Activated CD8-positive, alpha-beta memory T cell treated with anti-CD3 and anti-CD28 coated beads for 48 hours (primary cell): Measurements from ENCODE around the gene RNF212B.
"Not testable (repeated sequence)": the region's sequence is repeated elsewhere in the genome, so short reads cannot be mapped to it uniquely, and the experiment has no call there.

Experiments used
- DNase-seq, 3 experiments: peaks; one replicate each; pipeline ENCODE4 v3.0.0-alpha.2; 2020; ENCODE audit warnings: low read depth in 2 of 3, low spot score in 2 of 3

Gene RNF212B

DNA sequence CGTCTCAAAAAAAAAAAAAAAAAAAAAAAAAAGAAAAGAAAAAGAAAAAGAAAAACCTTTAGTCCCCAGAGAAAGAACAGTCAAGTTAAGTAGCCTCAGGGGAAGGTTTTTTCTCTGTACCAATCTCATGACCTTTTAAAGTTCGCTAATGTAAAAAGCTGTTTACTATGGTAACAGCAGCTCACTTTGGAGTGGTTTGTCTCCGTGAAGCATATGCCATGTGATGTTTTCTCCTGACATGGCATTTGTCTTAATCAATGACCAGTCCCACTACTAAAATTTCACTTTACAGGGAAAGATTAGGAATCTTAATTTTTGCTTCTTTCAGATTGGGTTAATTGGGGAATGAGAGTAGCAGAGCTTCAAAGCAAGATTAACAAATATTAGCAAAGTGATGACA, 4.3 kb downstream of the RNF212B start:
- DNase-seq: no peak

GRCh38 chr14:23243066-23243465, 5.3 kb downstream of the RNF212B start:
- DNase-seq: no peak

- DNase-seq: no peak
These were observed 7.5 kb downstream of the RNF212B start for GRCh38 chr14:23245282-23245681.

DNA sequence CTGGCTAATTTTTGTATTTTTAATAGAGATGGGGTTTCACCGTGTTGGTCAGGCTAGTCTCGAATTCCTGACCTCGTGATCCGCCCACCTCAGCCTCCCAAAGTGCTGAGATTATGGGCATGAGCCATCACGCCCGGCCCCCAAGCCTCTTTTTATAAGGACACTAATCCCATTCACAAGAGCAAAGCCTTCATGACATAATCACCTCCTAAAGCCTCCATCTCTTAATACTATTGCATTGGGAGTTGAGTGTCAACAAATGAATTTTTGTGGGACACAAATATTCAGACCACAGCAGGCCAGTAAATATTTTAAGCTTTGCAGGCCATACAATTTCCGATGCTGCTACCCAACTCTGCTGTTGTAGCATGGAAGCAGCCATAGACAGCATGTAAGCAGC, 10.9 kb downstream of the RNF212B start:
- DNase-seq: no peak

GRCh38 chr14:23249824-23250223, 12.1 kb downstream of the RNF212B start:
- DNase-seq: no peak

DNA sequence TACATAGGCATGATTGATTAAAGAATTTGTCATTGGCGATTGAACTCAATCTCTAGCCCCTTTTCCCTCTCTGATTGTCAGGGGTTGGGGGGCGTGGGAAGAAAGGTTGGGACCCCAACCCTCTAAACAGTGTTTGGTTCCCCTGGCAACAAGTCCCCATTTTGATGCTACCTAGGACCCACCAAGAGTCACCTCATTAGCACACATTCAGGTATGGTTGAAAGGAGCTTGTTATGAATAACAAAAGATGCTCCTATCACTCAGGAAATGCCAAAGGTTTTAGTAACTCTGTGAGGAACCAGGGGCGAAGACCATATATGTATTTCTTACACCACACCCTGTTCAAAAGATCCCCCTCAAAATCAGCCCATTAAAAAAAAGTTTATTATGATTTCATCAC, 14.3 kb downstream of the RNF212B start:
- DNase-seq: no peak

DNA sequence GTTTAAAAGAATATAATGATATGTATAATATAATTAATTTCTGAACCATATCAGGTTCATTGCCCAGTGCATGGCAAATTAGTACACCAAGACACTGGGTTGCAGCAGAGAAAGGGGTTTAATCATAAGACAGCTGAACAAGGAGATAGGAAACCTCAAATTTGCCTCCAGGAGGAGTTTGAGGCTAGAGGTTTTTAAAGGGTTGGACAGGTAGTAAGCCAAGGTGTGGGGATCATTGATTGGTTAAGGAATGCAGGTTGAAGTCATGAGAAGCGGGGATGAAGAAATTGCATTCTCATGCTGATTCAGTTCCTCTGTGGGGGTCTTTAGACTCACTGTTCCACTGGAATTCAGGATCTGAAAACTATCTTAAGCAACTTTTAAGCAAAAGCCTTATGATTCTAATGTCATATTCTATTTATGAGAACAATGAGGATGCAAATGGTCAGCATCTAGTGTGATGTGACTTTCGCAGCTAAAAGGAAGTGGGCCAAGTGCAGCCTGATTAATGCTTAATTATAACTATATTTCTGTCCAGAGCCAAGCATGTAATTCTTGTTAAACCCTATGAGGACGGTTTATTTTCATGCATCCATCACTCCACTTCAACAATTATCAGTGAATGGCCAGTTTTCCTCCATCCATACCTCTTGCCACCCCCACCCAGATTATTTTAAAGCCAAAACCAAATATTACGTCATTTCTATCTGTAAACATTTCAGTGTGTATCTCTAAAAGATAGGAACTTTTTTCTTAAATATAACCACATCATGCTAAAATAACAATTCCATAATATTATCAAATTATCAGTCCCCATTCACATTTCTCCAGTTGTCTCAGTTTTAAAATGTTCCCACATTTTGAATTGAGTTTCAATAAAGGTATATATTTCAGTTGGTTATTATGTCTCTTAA, 14.9 kb downstream of the RNF212B start:
- no peak for DNase-seq

GRCh38 chr14:23258256-23258655, 20.5 kb downstream of the RNF212B start:
- no peak for DNase-seq

DNA sequence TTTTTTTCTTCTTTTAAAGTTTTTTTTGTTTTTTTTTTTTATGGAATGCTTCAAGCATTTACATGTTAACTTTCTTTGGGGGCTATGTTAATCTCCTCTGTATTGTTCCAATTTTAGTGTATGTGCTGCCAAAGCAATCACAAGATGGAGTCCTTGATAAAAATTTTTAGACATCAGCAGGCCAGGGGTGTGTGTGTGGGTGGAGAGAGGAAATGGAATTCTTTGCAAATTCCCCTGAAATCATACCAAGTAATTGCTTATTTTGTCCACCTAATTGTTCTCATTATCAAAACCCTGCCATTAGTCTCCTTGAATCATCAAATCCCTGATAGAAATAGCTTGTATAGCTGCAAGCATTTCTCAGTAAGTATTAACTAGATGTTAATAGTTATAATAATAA, 21.7 kb downstream of the RNF212B start:
- no peak for DNase-seq

DNA sequence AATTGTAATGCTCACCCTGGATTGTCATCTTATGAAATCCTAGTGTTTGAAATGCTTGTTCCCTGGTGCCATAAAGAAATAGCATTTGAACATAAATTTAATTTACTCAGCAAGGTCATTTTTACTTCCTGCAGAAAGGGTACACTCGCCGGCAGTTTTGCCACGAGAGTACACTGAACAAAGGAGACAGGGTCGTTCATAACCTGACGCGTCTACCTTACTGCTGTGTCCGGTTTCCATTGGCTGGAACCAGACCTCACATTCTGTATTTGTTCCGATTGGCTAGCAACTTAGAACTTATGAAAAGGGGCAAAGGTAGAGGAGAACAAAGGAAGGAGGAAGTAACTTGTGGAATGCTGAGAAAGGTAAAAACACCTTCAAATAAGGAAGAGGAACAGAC, 23.1 kb downstream of the RNF212B start:
- not testable (repeated sequence) for DNase-seq

DNA sequence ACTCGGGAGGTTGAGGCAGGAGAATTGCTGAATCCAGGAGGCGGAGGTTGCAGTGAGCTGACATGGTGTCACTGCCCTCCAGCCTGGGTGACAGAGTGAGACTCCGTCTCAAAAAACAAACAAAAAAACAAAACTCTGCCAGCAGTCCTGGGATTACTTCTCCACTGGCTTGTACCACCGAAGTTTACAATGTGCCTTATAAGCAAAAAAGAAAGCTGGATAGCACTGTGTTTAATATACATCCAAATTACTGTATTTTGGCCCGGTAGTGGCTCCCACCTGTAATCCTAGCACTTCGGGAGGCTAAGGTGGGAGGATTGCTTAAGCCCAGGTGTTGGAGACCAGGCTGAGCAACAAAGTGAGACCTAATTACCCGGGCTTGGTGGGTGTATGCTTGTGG, 31.5 kb downstream of the RNF212B start:
- no peak for DNase-seq

GRCh38 chr14:23275412-23275811, 37.7 kb downstream of the RNF212B start:
- no peak for DNase-seq

DNA sequence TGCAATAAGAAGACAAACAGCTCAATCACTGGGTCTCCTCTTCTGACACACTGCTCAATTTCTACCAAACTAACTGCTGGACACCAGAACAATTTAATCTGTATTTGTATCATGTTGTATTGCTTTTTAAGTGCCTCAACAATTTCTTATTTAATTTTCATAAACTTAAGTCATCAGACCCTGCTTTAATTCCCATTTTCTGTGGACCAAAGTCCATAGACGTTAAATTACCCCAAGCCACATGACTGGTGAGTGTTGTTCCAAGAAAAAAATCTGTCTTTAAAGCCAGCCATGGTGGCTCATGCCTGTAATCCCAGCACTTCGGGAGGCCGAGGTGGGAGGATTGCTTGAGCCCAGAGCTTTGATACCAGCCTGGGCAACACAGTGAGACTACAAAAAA, 39.5 kb downstream of the RNF212B start:
- no peak for DNase-seq

DNA sequence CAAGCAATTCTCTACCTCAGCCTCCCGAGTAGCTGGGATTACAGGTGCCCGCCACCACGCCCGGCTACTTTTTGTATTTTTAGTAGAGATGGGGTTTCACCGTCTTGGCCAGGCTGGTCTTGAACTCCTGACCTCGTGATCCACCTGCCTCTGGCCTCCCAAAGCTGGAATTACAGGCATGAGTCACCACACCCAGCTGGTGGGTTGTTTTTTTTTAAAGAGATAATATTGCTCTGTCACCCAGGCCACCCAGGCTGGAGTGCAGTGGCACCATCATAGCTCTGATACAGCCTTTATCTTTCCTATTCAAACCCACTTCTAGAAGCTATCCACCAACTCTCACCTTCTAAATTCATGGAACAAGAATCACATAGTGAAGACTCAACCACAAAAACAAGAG, 40.2 kb downstream of the RNF212B start:
- not testable (repeated sequence) for DNase-seq

- DNase-seq: no peak
These were observed 43.5 kb downstream of the RNF212B start for GRCh38 chr14:23281247-23281646.

DNA sequence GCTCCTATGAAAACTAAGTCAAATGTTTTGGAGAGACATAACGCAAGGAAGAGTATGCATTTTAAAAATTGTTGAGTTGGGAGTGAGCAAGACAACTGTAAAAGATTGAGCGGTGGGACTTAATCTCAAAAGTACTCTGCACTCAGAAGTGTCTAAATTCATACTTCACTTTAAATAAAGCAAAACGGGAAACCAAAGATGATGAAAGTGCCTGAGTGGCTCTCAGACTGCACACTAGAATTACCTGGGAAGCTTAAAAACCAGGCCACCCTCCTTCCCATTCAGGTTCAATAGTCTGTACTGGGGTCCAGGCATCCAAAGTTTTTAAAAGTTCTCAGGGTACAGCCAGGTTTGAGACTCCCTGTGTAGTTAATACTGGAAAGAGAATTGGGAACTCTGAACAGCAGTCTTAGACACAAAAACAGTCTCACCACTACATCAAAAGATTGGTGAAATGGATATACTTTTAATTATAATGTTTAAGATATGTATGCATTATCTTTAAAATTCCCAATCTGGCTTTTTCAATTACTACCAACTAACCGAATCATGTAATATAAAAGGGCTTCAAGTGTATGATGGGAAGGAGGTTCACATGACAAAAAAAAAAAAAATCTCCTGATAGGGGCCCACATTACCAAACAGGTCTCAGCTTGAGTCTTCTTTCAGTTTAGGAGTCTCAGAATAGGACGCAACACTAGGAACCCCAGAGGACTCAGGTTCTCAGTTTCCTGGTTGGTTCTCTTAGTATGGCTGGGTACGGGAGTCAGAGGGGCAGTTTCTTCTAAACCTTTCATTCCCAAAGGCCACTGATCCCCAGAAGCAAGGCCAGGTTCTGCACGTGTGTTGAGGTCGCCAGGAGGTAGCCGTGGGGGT, 47.2 kb downstream of the RNF212B start:
- no peak for DNase-seq

- DNase-seq: peak in 1 of 3 experiments; percentile 9
These were observed 47.8 kb downstream of the RNF212B start for GRCh38 chr14:23285530-23286019.

DNA sequence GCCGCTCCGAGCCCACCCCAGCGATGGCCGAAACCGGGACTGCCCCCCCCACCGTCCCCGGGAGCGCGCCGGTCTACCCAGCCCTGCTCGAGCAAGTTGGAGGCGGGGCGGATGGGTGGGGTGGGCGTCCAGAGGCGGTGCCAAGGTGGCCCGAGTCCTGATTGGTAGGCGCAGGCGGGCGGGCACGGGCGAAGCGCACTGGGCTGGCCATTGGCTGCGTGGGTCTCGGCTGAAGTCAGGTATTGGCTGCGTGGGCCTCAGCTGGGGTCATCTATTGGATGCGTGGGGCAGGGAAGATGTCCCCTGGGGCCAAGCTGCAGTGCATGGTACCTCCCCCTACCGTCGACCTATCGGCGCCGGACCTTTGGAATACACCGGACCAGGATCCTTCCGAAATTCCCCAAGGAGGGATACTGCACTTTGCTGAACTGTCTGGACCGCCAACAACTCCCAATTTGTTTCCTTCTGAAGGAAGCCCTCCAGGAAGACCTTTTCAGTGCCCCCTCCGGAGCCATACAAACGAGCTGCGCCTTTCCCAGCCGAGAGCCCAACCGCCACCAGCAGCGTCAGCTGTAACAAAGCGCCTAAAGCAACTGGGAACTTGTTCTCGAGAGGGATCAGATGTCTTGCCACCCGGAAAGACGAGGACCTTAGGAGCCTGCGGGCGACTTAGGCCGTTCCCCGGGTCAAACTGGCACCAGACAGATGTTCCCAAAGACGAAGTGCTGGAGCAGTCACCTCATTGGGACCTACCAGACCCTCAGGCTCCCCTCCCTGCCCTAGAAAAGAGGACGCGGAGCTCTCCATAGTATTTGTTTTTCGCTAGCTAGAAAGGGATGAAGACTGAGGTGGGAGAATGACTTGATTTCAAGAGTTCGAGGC, 48.5 kb downstream of the RNF212B start, which contains the start of gene HOMEZ:
TSS of gene HOMEZ (minus strand) at position 113 of the 882 bp plus-strand sequence. CDS start 180 bp downstream, outside the sequence.
- peak; percentile 95 to 99 (median 96) for DNase-seq

GRCh38 chr14:23286902-23287479, 49.3 kb downstream of the RNF212B start:
- no peak for DNase-seq
